ENCODE data around the gene HSPA12A. TPM values are rescaled to one million over a fixed set of nuclear protein-coding genes. Genes with fewer than 3 reads are reported as not detected.
A peak's percentile ranks its signal among the peaks of the same experiment; 100 is the strongest.

The HSPA12A gene
- total RNA-seq, 1 donor from 2014 or later, result 13.0 TPM

GRCh38 chr10:116771101-116771958 lies 29.0 kb upstream of the HSPA12A start:
- DNase-seq (ENCODE audit: low spot score), result peak; percentile 92

GRCh38 chr10:116770281-116770680 lies 27.9 kb upstream of the HSPA12A start:
- DNase-seq (ENCODE audit: low spot score), result no peak

GRCh38 chr10:116769791-116770190 lies 27.4 kb upstream of the HSPA12A start:
- no peak for DNase-seq (ENCODE audit: low spot score)

GRCh38 chr10:116769368-116769767 lies 27.0 kb upstream of the HSPA12A start:
- DNase-seq (ENCODE audit: low spot score), result no peak

GRCh38 chr10:116768786-116769185 lies 26.4 kb upstream of the HSPA12A start:
- no peak for DNase-seq (ENCODE audit: low spot score)

GRCh38 chr10:116766837-116767634 lies 24.7 kb upstream of the HSPA12A start:
- peak; percentile 81 for DNase-seq (ENCODE audit: low spot score)

- no peak for DNase-seq (ENCODE audit: low spot score)
These were observed 24.0 kb upstream of the HSPA12A start for GRCh38 chr10:116766241-116766827.

- DNase-seq (ENCODE audit: low spot score), result no peak
These were observed 23.3 kb upstream of the HSPA12A start for GRCh38 chr10:116765648-116766081.

GRCh38 chr10:116764979-116765378 lies 22.6 kb upstream of the HSPA12A start:
- DNase-seq (ENCODE audit: low spot score), result no peak

- DNase-seq (ENCODE audit: low spot score), result no peak
These were observed 21.1 kb upstream of the HSPA12A start for GRCh38 chr10:116763440-116763839.

- no peak for DNase-seq (ENCODE audit: low spot score)
These were observed 19.5 kb upstream of the HSPA12A start for GRCh38 chr10:116761883-116762282.

GRCh38 chr10:116760919-116761318 lies 18.6 kb upstream of the HSPA12A start:
- DNase-seq (ENCODE audit: low spot score), result no peak

- DNase-seq (ENCODE audit: low spot score), result no peak
These were observed 14.9 kb upstream of the HSPA12A start for GRCh38 chr10:116757246-116757645.

- peak; percentile 42 for DNase-seq (ENCODE audit: low spot score)
These were observed 13.9 kb upstream of the HSPA12A start for GRCh38 chr10:116756277-116756676.

- DNase-seq (ENCODE audit: low spot score), result no peak
These were observed 11.4 kb upstream of the HSPA12A start for GRCh38 chr10:116753759-116754158.

- DNase-seq (ENCODE audit: low spot score), result no peak
These were observed 10.8 kb upstream of the HSPA12A start for GRCh38 chr10:116752969-116753665.

GRCh38 chr10:116752563-116752962 lies 10.2 kb upstream of the HSPA12A start:
- DNase-seq (ENCODE audit: low spot score), result no peak

- no peak for DNase-seq (ENCODE audit: low spot score)
These were observed 6.1 kb upstream of the HSPA12A start for GRCh38 chr10:116748471-116748870.

- DNase-seq (ENCODE audit: low spot score), result no peak
These were observed 5.7 kb upstream of the HSPA12A start for GRCh38 chr10:116748041-116748440.

- no peak for DNase-seq (ENCODE audit: low spot score)
These were observed 5.0 kb upstream of the HSPA12A start for GRCh38 chr10:116747325-116747724.

- DNase-seq (ENCODE audit: low spot score), result no peak
These were observed 2.5 kb upstream of the HSPA12A start for GRCh38 chr10:116744885-116745284.
